GM21737 (cell line): Measurements from ENCODE around the gene SMYD5.

Source experiments
- ATAC-seq: cut with Tn5 transposase; IDR thresholded peaks from one replicate; pipeline ENCODE4 v1.9.1; 2021; ENCODE audit warnings: mild to moderate bottlenecking, moderate library complexity; ENCODE audit not compliant: unreplicated experiment

The SMYD5 gene

DNA sequence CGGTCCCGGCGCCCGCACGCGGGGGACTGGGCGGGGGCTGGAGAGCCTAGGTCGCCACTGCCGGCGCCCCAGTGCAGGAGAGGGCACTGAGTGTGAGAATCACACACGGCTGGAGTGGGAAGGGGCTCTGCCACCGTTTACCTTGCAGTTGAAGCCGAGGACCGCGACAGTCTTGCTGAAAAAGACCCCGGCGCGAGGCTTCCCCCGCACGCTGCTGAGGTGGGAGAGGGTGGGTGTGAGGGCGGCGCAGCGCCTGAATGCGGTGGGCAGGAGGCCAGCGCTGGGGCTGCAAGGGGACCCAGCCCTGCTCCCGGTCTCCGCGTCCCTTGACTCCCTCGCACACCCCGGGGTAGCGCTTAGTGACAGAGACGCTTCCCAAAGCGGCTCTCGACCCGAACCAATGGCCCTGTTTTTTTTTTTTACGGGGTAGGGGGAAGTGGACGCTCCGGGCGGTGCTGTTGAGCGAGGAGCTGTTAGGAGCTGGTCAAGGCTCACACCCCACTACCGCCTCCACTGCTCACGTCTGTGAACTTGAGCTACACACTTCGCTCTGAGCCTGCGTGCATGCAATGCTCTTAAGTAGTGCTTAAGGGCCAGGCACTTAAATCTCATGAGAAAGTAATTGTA, 10.9 kb upstream of the SMYD5 start:
- ATAC-seq: no peak

- no peak for ATAC-seq
Observed at GRCh38 chr2:73205611-73206010, 8.4 kb upstream of the SMYD5 start.

- ATAC-seq: no peak
Observed at GRCh38 chr2:73208258-73208657, 5.8 kb upstream of the SMYD5 start.

GRCh38 chr2:73210019-73210418, 4.0 kb upstream of the SMYD5 start:
- ATAC-seq: no peak

GRCh38 chr2:73210696-73211095, 3.3 kb upstream of the SMYD5 start:
- ATAC-seq: no peak

DNA sequence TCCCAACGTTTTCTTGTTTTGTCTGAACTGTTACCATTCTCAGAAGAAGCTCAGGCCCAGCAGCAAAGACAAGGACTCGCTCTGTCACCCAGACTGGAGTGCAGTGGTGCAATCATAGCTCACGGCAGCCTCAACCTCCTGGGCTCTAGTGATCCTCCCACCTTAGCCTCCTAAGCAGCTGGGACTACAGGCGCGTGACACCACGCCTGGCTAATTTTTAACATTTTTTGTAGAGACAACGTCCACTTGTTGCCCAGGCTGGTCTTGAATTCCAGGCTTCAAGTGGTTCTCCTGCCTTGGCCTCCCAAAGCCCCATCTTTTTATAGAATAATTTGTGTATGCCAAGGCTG, 2.0 kb upstream of the SMYD5 start:
- no peak for ATAC-seq

DNA sequence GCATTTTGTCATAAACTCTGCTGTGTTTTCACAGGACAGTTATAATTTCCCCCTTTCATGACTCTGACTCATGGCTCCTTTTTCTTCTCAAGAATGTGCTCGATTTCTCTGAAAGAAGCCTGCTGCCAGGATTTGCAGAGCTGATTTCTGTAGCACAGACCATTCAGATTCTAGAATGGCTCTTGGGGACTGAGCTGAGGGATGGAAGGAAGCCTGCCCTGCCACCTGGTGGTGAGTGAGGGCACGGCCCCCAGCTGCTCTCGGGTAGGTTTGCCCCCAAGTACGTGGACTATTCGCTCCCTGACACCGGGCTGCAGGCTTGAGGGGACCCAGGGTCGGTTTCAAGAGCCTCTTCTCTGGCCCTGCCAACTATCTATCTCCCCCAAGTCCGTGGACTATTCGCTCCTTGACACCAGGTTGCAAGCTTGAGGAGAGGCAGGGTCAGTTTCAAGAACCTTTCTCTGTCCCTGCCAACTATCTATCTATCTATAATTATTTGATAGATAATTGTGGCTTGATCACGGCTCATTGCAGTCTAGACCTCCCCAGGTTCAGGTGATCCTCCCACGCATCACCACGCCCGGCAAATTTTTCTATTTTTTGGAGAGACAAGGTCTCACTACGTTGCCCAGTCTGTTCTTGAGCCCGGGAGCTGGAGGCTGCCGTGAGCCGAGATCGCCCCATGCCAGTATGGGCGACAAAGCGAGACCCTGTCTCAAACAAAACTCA, 1.4 kb upstream of the SMYD5 start:
- peak; percentile 70 for ATAC-seq

GRCh38 chr2:73215254-73215653, 1.2 kb downstream of the SMYD5 start:
- ATAC-seq: no peak

DNA sequence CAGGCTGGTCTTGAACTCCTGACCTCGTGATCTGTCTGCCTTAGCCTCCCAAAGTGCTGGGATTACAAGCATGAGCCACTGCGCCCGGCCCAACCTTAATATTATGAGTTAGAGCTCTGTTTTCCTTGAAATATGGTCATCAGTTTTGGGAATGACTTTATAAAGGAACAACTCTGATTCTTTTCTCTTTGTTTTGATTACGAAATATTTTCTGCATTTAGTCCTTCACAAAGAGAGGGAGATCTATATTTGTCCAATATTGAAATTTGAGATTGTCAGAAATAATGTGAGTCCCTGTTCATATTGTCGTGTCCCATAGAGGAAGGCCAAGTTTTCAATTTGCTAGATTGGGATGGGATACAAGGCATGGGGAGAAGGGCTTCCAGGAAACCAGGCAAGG, 3.1 kb downstream of the SMYD5 start:
- no peak for ATAC-seq

GRCh38 chr2:73217826-73218225, 3.8 kb downstream of the SMYD5 start:
- ATAC-seq: no peak

DNA sequence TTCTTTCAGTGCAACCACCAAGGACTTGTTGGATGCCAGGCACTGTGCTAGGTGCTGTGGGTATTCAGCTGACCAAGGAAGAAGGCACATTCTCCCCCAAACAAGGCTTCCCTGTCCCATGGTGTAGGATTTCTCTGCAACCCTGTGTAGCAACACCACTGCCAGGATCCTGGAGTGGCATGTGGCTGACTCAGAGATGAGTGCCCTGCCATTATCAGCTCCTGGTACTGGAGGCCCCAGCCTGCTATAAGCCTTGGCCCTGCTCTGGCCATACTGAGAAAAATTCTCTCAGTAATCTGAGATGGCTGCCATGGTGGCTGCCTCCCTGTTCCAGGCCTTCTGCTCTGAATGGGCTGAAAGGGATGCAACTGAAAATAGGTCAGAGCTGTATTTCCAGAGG, 4.3 kb downstream of the SMYD5 start:
- no peak for ATAC-seq

GRCh38 chr2:73223821-73224220, 9.8 kb downstream of the SMYD5 start:
- no peak for ATAC-seq

DNA sequence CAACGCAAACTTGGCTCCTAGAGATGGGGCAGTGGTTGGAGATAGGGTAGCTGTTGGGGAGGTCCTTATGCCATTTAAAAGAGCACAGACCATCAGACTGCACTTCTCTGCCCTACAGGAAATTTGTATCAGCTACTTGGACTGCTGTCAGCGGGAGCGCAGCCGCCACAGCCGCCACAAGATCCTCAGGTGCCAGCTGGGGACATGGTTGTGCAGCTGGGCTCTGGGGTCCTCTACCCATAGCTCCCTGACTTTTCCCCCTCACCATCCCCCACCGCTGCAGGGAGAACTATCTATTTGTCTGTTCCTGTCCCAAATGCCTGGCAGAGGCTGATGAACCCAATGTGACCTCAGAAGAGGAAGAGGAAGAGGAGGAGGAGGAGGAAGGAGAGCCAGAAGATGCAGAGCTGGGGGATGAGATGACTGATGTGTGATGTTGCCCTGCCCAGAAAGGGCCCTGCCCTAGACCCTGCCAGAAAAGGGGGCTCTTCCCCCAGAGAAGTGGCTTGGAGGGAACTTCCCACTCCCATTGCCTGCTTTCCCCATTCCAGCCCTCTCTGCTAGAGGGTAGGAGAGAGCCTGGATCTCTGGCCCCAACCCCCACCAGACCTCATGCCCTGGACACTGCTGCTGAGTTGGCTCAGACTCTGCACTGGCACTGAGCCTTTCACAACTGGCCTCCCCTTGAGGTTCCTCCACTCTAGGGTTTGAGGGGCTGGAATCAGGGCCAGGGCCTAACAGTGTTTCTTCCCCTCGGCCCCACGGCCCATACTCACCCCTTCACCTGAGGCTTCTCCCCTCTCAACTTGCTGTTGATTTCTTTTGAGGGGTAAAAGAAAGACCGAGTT, 11.7 kb downstream of the SMYD5 start:
- ATAC-seq: no peak

GRCh38 chr2:73227086-73227485, 13.0 kb downstream of the SMYD5 start:
- ATAC-seq: no peak

DNA sequence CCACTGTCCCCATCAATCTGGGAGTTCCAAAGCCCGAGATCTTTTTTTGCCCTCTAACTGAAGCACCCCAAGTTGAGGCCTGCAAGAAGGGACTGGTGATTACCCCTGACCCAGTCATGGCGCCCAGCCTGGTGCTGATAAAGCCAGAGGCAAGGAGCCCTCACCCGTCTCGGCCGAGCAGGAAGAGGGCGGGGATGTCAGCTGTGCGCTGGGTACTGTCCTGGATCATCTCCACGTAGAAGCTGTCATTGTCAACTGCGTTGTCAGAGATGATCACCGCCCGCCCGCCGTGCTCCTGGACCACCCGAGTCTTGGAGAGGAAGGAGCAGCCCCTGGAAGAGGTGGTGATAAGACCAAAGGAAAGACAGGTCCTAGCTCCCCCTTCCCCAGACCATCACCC, 14.6 kb downstream of the SMYD5 start:
- ATAC-seq: no peak

GRCh38 chr2:73232403-73233153, 18.5 kb downstream of the SMYD5 start:
- ATAC-seq: peak; percentile 6

DNA sequence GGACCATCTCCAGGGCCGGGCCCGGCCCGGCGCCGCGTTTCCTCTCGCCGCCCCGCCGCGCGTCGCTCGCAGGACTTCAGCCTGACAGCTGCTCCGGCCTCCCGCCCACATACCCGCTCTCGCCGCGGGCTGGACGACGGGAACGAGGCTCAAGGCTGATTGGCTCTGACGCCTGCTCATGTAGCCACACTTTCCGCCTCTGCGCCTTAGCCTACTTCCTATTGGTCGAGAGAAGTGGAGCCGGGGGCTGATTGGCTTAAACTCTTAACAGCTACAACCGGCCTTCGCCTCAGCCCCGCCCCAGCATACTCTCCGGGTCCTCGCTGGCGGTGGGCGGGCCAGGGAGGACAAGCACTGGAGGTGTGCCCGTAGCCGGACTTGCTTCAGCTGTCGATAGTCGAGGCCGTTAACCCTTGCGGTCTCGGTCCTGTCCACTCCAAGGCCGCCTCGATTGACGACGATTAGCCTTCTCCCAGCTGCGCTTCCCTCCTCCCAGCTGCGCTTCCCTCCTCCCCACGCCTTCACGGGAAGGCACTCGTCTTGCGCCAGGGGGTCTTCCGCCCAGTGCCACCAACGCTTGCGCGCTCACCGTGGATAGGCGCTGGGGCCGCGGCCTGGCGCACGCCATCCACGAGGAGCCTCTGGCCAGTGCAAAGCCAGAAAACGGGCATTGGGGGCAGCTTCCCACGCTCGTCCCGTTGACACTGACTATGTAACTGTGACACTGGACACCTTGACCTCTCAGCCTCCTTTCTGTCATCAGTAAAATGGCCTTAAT, 19.3 kb downstream of the SMYD5 start, which contains the start of gene PRADC1:
TSS of gene PRADC1 (minus strand) at position 86 of the 778 bp plus-strand sequence. CDS start at position 7, 79 bp downstream.
- ATAC-seq: peak; percentile 85

GRCh38 chr2:73233932-73234832, 20.1 kb downstream of the SMYD5 start, which contains the start of gene CCT7:
Gene CCT7, plus strand, starts transcription at chr2:73234308. Its CDS starts 71 bp downstream, at chr2:73234379.
- peak; percentile 59 for ATAC-seq
